ENCODE data around the gene PITX3.
"Not testable (repeated sequence)": the region's sequence is repeated elsewhere in the genome, so short reads cannot be mapped to it uniquely, and the experiment has no call there.

Gene PITX3

DNA sequence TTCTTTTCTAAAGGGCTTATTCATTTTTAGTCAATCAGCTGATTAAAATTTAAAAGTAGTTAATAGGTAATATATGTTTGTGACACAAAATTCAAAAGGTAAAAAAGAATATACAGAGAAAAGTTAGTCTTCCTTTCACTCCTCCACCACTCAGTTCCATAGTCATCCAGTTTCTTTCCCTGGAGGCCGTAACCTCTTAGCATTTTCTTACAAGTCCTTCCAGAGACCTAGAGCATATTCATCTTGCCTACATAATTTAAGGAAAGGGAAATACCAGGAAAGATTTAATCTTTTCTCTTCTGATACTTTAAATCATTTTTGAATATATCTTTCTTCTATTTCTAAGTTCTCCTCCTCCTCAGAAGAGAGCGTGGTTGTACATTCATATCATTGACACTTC is 14.1 kb upstream of the PITX3 start:
- no peak for DNase-seq (ENCODE audit: low spot score)

DNA sequence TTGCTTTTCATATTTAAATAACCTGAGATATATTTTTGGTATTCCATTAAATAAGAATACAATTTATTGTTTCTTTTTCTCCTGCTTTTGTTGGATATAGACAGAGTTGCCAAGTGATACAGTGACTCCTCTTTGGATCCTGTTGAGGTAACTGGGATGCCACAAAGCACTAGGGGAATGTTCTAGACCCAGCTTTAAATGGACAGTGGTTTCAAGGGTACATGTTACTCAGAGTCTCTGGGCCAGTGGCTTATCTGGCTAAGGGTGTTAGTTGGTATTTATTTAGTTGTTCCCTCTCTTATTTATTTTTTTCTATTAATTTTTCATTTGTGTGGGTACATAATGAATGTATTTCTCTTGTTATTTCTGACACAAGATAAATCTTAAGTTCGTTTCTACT is 13.1 kb upstream of the PITX3 start:
- no peak for DNase-seq (ENCODE audit: low spot score)

DNA sequence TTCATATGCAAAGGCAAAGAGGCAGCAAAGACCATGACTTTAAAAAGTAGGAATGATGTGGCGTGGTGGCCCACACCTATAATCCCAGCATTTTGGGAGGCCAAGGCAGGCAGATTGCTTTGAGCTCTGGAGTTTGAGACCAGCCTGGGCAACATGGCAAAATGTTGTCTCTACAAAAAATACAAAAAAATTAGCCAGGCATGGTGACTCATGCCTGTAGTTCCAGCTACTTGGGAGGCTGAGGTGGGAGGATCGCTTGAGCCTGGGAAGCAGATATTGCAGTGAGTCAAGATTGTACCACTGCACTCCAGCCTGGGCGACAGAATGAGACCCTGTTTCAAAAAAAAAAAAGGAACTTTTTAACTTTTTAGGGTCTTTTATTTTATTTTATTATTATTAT is 11.2 kb upstream of the PITX3 start:
- DNase-seq (ENCODE audit: low spot score), result not testable (repeated sequence)

DNA sequence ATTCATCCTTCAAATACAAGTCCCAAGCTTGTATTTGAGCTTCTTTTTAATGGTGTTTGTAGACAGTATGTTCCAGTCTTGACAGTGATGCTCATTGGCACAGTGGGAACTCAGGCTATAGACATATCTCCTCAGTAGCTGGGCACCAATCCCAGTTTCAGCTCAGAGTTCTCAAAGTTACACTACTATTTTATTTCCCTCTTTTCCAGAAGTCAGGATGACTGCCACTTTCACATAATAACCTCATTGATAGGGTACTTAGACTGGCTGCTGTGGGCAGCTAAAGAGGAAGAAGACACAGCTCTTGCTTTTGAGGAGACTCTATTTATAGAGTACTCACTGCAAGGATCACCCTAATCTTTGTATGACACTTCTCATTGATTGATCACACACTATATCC is 6.4 kb upstream of the PITX3 start:
- DNase-seq (ENCODE audit: low spot score), result peak; percentile 24

DNA sequence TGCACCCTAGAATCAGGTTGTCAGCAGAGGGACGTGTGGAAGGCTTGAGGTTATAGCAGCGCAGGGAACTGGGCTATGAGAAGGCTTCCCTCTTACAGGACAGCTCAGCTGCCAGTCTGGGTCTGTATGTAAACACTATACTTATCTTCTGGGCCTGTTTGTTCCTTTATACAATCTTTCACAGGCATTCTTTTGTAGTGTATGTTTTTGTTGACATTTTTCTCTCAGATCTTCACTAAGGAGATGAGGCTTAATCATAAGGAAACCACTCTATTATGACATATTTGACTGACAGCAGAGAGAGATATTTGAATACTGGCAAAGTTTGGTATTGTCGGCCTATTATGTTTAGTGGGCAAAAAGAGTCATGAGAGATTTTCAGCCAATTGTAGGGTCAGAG is 4.9 kb upstream of the PITX3 start:
- DNase-seq (ENCODE audit: low spot score), result no peak

DNA sequence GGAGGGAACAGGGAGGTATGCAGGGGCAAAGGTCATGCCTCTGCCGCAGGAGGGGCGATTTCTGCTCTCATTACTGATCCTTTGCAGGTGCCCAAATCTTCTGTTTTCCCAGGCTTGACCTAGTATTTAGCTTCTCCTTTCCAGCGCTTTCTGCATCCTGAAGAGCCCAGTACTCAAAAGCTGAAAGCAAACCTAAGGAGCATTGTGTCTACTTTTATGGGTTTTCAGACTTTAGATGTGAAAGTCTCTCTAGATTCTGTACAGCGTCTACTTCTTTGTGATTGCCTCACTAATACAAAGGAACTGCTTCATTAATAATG is 4.6 kb upstream of the PITX3 start:
- DNase-seq (ENCODE audit: low spot score), result no peak

DNA sequence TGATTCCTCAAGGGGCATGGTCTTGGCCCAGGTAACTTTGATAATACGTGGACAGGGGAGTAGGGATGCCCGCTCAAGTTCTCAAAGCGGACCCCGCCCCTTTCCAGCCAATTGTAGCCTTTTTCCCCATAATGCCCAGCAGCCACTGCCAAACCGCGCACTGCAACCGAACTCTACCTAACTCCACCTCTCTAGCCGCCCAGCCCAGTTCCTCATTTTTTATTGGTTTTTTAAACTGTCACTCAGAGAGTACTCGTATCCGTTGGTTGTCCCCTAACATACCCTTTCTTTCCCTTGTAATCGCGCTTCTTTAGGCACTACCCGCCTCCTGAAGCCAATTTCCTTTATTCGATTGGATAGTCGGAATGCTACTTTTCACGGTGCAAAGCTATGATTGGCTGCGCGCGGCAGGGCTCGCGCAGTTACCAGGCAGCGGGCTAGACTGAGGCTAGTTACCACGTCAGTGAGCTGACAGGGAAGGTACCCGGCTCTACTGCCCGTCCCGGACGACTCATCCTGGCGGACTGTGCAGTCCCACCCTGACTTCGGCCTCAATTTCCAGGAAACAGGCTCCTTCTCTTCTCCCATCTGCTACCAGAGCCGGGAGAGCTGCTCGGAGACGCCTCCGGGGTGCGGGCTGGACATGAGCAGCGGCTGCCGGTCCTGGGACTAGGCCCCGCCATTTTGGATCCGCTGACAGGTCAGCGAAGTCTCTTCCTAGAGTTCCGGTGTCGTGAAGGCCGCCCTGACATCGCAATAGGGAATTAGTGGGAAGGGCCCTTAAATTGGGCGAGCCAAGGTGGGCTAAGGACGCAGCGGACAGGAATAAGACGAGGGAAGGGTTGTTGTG is 4.0 kb upstream of the PITX3 start, which contains the start of gene GBF1:
GBF1 (plus strand) TSS at position 451 of the 850 bp plus-strand sequence. CDS start 13,407 bp downstream, outside the sequence.
- DNase-seq (ENCODE audit: low spot score), result peak; percentile 100

DNA sequence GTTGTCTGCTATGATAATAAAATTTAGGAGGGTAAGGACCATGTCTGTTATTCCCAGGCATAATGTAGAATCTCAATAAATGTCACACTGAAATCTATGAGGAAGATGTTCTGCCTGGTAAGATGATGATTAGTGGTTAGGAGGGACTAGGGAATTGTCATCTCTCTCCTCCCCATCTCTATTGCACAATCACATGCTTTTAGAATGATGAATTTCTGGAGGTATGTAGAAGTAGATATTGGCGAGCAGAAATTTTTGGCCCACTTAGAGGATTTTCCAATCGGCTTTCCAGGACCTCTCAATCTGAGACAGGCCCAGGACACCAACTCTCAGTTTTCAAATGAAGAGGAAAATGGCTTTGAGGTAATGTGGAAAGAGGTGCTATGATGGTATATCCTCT is 2.0 kb upstream of the PITX3 start:
- DNase-seq (ENCODE audit: low spot score), result no peak

DNA sequence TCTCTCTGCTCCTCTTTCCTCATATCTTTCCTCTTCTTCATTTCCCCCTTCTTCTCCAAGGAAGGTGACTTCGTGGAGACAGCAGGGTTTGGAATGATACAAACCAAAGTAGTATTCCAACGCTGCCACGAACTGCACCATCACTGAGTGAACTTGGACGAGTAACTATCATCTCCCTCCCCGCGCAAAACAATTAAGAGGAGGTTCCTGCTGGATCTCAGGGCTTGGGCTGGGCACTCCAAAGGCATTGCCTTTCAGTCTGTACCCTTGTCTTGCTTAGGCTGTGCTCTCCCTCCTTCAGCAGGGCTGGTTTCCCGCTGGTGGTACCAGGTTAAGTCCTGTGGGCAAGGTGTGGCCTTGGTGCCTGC is 790 bp upstream of the PITX3 start:
- no peak for DNase-seq (ENCODE audit: low spot score)

DNA sequence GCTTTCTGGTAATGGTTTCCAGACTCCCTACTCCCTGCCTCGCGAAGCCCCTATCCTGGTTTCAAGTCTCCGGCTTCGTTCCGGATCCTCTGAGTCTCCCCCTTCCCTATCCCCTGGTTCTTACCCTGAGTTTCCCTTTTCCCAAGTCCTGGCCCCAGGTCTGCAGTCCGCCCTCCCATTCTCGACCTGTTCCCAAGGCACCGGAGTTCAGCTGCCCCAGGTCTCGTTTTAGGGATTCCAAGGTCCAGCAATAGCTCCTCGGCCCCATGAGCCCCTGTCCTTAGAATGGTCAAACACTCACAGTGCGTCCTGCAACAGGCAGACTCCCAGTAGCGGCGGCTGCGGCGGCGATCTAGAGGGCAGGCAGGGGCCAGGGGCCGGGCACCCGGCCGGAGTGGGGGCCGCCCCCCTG is 274 bp downstream of the PITX3 start:
- no peak for DNase-seq (ENCODE audit: low spot score)

DNA sequence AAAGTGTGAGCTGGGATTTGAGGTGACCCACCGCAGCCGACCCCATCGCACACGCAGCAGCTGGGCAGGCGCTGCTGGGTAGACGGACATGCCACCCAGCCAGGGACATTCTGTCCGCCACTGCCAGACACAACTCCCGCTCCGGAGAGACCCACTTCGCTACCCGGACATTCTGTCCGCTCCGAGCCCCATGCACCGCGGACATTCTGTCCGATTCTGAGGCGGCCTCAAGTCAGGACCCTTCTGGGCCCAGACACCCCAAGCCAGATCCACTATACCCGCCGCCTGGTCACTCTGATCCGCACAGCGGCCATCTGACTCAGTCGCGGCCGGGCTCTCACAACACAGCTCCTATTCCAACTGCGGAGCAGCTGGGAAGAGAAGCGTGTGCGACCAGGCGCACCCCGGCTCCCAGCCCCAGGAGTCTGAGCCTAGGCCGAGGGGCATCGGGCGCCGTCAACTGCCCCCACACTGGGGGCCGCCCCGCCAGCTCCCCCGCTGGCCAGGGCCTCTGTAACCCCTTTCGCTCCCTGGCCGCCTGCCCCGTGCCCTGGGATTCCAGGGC is 763 bp downstream of the PITX3 start:
- DNase-seq (ENCODE audit: low spot score), result no peak

DNA sequence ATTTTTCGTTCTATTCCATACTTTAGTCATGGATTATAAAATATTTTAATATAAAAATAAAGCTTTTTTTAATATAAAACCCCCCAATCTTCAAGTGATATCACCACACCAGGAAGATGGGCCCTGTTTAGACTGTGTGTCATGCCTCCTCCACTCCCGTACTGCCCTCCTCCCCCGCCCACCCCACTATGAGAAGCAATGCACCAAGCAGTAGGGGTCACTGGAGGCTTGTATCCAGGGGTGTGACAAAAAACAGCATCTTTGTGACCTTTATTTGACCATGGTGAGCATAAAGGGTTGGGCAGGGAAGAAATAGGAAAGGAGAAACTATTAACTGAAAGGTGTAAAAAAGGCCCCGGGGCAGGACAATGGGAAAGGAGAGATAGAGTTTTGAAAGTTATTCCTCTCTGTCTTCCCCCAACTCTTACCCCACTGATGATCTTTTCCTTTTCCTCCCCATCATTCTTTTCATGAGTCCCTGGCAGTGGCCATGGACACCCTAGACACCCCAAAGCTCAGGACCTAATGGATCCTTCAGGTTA is 3.5 kb downstream of the PITX3 start:
- no peak for DNase-seq (ENCODE audit: low spot score)

DNA sequence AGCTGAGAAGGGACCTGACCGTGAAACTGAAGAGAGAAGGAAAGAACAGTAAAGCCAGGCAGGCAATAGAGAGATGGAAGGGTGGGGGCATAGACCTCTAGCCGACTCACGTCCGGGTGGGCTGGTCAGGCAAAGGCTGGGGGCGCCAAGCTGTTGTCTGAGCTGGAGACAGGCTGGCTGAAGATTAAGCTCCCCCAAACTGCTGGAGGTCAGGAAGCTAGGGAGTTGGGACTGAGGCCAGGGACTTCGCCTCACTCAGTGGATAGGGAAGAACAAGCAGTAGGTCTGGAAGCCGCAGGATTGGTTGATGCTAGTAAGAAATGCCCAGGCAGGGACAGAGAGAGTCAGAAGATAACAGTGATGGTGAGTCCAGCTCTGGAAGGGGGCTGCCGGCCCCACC is 5.3 kb downstream of the PITX3 start:
- no peak for DNase-seq (ENCODE audit: low spot score)

DNA sequence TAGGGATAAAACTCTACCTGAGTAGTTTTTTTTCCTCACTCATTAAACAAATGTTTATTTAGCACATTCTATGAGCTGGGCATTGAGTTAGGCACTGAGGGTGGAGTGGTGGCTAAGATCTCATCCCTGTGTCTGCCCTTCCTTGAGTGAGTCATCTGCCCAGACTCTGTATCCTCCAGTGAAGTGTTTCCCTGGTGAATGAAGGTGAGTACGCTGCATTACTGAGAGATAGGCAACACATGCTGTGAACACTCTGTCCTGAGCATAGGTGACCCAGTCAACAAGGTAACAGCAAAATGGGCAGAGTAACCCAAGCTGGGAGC is 5.8 kb downstream of the PITX3 start:
- no peak for DNase-seq (ENCODE audit: low spot score)

DNA sequence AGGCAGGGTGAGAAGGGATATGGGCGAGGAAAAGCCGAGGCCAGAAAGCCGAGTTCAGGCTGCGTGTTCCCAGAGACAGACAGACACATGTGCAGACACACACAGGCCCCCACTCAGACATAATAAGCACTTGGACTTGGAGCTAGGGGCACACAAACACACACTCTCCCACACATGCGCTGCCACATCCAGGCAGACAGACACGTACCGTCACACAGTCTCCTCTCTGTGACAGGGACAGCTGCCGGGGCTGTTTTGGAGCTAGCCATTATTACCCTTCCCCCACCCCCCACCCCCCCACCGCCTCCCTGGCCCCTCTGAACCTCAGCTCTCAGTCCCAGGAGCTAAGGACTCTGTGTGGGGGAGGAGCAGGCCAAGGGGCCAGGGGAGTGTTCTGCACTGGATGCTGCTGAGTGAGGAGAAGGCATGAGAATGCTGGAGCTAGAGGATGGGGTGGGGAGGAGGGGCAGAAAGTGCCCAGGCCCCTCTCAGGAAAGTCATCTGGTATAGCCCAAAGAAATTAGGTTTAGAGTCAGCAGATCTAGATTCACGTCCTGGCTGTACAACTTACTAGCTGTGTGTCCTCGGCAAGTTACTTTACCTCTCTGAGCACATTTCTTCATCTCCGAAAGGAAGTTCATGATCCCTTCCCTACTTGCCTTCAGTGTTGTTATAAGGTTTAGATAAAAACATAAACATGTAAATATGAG is 6.3 kb downstream of the PITX3 start:
- DNase-seq (ENCODE audit: low spot score), result no peak

DNA sequence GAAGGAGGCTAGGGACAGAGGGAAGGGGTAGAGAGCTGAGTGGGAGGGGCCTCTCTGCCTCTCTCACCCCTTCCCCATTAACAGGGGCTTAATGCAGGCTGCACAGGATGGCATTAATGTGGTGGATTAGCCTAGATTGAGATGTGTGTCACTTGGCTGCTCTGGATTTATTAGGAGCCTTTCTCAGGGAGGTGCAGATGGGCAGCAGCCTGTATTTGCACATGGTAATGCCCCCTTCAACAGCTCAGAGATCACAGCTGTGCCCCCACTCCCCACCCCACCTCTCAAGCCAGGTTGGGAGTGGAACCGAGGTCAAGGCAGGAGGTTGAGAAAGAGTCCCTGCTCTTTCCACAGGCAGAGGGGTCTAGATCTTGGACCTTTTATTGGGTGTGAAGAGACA is 7.3 kb downstream of the PITX3 start:
- no peak for DNase-seq (ENCODE audit: low spot score)

DNA sequence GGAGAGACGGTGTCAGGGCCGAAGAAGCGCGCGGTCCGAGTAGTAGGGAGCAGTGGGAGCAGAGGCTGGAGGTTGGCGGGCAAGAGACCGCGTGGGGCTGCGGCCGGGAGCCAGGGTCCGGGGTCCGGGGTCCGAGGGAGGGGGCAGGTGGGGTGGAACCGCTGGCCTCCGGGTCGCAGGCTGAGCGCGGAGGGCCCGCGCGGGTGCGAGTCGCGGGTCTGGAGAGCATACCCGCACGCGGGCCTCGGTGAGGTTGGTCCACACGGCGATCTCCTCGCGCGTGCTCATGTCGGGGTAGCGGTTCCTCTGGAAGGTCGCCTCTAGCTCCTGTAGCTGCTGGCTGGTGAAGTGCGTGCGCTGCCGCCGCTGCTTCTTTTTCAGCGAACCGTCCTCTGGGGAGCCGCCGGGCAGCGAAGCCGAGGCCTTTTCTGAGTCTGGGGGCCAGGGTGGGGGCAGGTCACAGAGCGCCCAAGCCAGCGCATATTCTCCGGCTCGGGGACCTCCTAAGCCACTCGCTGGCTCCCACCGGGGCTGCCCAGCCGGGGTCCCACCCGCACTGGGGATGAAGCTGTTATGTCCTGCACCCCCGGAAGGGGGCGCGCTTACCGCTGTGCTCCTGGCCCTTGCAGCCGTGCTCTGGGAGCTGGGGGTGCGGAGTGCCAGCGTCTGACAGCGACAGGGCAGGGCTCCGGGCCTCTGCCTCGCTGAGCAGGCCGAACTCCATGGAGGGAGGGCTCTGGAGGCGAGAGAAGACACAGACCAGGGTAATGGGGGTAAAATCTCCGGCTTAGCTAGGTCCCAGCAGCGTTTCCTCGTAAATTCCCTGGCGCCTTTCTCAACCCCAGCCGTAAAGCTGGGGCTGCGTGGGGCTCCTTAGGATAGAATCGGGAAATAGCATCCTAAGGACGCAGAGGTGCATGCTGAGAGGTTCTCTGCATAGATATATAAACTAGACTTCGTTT is 9.7 kb downstream of the PITX3 start:
- DNase-seq (ENCODE audit: low spot score), result no peak

DNA sequence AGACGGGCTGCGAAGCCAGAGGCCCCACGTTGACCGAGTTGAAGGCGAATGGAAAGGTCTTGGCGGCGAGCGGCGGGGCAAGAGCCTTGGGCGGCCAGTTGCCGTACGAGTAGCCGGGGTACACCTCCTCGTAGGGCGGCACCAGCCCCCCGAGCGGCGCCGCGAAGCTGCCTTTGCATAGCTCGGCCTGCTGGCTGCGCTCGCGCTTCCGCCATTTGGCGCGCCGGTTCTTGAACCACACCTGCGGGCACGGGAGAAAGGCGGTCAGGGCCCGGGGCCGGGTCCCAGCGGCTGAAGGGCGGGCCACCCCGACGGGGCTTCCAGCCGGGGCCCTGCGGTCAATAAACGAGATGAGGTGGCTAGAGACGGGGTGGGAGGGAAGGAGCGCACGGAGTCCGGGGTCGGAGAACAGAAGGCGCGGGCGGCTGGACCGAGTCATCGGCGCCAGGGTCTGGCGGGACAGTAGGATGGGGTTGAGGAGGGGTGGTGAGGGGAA is 10.4 kb downstream of the PITX3 start:
- no peak for DNase-seq (ENCODE audit: low spot score)

DNA sequence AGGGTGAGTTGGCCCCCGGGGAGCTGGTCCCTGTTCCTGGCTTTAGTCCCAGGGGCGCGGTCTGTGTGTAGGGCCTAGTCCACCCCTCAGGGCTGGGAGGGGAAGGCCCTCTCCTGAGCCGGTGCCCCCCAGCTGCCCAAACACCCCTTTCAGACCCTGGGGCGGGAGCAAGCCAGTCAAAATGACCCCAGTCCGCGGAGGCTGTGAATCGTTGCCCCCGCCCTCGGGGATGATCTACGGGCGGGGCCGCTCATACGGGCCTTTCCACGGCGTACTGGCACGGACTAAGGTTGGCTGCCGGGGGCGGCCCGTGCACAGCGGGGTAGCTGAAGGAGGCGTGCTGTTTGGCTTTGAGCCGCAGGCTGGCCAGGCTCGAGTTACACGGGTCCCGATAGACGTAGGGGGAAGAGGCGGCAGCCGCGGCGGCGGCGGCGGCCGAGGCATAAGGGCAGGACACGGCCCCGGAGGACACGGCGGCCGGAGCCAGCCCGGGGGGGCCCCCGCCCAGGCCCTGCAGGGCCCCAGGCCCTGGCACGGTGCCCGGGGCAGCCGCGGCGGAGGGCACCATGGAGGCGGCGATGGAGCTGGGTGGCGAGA is 10.9 kb downstream of the PITX3 start:
- DNase-seq (ENCODE audit: low spot score), result no peak

DNA sequence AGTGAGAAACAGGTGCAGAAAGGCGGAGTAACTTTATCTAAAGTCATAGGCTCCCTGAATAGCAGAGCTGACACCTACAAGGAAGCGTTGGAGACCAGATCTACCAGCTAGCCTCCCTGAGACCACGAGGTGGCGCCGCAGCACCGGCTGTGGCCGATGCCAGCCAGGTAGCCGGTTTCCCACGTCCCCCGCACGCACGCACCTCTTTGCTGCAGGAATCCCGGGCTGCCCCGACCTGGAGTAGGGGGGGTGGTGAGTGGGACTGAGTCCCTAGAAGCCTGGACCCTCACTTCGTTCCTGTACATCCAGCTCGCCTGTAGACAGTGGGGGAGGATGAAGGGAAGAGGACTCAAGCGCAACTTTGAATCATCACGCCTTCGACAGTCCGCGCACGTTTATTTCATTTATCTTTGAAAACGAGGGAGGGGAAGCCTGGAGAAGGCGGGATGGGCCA is 11.5 kb downstream of the PITX3 start:
- peak; percentile 56 for DNase-seq (ENCODE audit: low spot score)

DNA sequence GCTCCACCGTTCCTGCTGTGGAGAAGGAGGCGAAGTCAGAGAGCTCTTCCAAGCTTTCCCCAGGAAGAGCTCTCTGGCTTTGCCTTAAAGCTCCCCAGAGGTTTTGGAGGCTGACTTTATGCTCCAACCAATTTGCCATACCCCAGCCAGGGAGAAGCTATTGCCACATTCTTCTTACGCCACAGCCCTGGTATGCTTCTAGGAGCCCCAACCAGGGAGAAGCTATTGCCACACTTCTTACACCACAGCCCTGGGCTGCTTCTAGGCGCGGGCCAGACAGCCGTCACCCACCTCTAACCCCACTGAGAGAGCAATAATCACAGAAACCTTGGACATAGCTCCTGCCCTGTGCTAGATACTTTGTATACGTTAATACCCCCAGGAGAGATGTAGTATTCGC is 14.3 kb downstream of the PITX3 start:
- DNase-seq (ENCODE audit: low spot score), result no peak

DNA sequence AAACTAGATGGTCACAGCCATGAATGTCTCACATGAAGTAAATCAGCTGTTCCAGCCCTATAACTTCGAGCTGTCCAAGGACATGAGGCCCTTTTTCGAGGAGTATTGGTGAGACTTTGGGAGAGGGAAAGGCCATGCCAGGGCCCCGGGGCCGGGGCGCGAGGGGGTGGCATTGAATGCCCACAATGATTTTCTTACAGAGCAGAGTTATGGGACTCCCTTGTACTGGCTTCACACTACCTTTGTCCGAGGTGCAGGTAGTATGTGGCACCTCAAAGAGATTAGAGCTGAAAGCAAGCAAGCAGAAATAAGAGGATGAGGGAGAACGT is 14.8 kb downstream of the PITX3 start:
- DNase-seq (ENCODE audit: low spot score), result no peak

Data from globus pallidus (tissue), 1 donor.